T-helper 2 cell treated with Interferon-gamma antibody and Interleukin-4, amounts not matched to agents 5 μg/mL and 100 μg/mL, for 36 hours (primary cell): ENCODE data around the gene NUP210.

Source experiments
- DNase-seq: peaks from one replicate; pipeline ENCODE4 v3.0.0; 2021; ENCODE audit warnings: low spot score
- H3K27ac Mint-ChIP-seq: one replicate; pipeline ENCODE4 v1.8.0; 2021; ENCODE audit warnings: mild to moderate bottlenecking, mixed read lengths
- H3K27me3 Mint-ChIP-seq: one replicate; pipeline ENCODE4 v1.8.0; 2021; ENCODE audit warnings: low read depth, mixed read lengths
- H3K36me3 Mint-ChIP-seq: one replicate; pipeline ENCODE4 v1.8.0; 2021; ENCODE audit warnings: low read depth, mixed read lengths
- H3K4me1 Mint-ChIP-seq: one replicate; pipeline ENCODE4 v1.8.0; 2021; ENCODE audit warnings: low read depth, mixed read lengths
- H3K4me3 Mint-ChIP-seq: one replicate; pipeline ENCODE4 v1.8.0; 2022; ENCODE audit warnings: mild to moderate bottlenecking, moderate library complexity, mixed read lengths
- H3K9me3 Mint-ChIP-seq: one replicate; pipeline ENCODE4 v1.8.0; 2021; ENCODE audit warnings: mixed read lengths

The NUP210 gene

GRCh38 chr3:13368834-13369233 is 51.3 kb downstream of the NUP210 start:
- Mint-ChIP-seq H3K27ac (no peak overlapping the region), H3K36me3 (peaks cover 55% of the 10 kb centered on the region), H3K4me1 (no peaks in the 10 kb centered on the region), H3K4me3 (no peak overlapping the region), H3K27me3 (no peaks in the 10 kb centered on the region), H3K9me3 (no peaks in the 10 kb centered on the region)
- no peak for DNase-seq

- Mint-ChIP-seq H3K36me3 (peaks cover 66% of the 10 kb centered on the region), H3K4me3 (no peak overlapping the region), H3K27me3 (no peaks in the 10 kb centered on the region), H3K4me1 (no peaks in the 10 kb centered on the region), H3K27ac (no peak overlapping the region), H3K9me3 (no peaks in the 10 kb centered on the region)
- DNase-seq, result no peak
These were observed 52.4 kb downstream of the NUP210 start for GRCh38 chr3:13367728-13368127.

- peaks cover 69% of the 10 kb centered on the region for H3K36me3 Mint-ChIP-seq
- H3K4me3 Mint-ChIP-seq, result no peak overlapping the region
- no peaks in the 10 kb centered on the region for H3K9me3 Mint-ChIP-seq
- no peaks in the 10 kb centered on the region for H3K4me1 Mint-ChIP-seq
- no peak for DNase-seq
- no peaks in the 10 kb centered on the region for H3K27me3 Mint-ChIP-seq
- H3K27ac Mint-ChIP-seq, result no peak overlapping the region
These were observed 54.4 kb downstream of the NUP210 start for GRCh38 chr3:13365390-13366379.

- Mint-ChIP-seq H3K27ac (peak overlapping the region; percentile 45), H3K36me3 (peaks cover 65% of the 10 kb centered on the region), H3K4me1 (no peaks in the 10 kb centered on the region), H3K27me3 (no peaks in the 10 kb centered on the region), H3K9me3 (no peaks in the 10 kb centered on the region), H3K4me3 (no peak overlapping the region)
- DNase-seq, result no peak
These were observed 55.4 kb downstream of the NUP210 start for GRCh38 chr3:13364602-13365271.

GRCh38 chr3:13362551-13362950 is 57.6 kb downstream of the NUP210 start:
- H3K27me3 Mint-ChIP-seq, result no peaks in the 10 kb centered on the region
- H3K36me3 Mint-ChIP-seq, result peaks cover 63% of the 10 kb centered on the region
- H3K27ac Mint-ChIP-seq, result peak overlapping the region; percentile 0
- H3K9me3 Mint-ChIP-seq, result no peaks in the 10 kb centered on the region
- no peak overlapping the region for H3K4me3 Mint-ChIP-seq
- H3K4me1 Mint-ChIP-seq, result no peaks in the 10 kb centered on the region
- DNase-seq, result no peak

GRCh38 chr3:13359916-13360315 is 60.2 kb downstream of the NUP210 start:
- no peaks in the 10 kb centered on the region for H3K4me1 Mint-ChIP-seq
- no peak overlapping the region for H3K27ac Mint-ChIP-seq
- no peak overlapping the region for H3K4me3 Mint-ChIP-seq
- no peak for DNase-seq
- H3K9me3 Mint-ChIP-seq, result no peaks in the 10 kb centered on the region
- H3K36me3 Mint-ChIP-seq, result peaks cover 71% of the 10 kb centered on the region
- H3K27me3 Mint-ChIP-seq, result no peaks in the 10 kb centered on the region

GRCh38 chr3:13358643-13359042 is 61.5 kb downstream of the NUP210 start:
- Mint-ChIP-seq H3K27me3 (no peaks in the 10 kb centered on the region), H3K36me3 (peaks cover 73% of the 10 kb centered on the region), H3K9me3 (no peaks in the 10 kb centered on the region), H3K27ac (no peak overlapping the region), H3K4me3 (no peak overlapping the region), H3K4me1 (peaks cover 2% of the 10 kb centered on the region)
- no peak for DNase-seq

GRCh38 chr3:13358051-13358450 is 62.1 kb downstream of the NUP210 start:
- H3K4me3 Mint-ChIP-seq, result no peak overlapping the region
- no peaks in the 10 kb centered on the region for H3K27me3 Mint-ChIP-seq
- H3K36me3 Mint-ChIP-seq, result peaks cover 72% of the 10 kb centered on the region
- DNase-seq, result no peak
- peaks cover 4% of the 10 kb centered on the region for H3K4me1 Mint-ChIP-seq
- no peaks in the 10 kb centered on the region for H3K9me3 Mint-ChIP-seq
- H3K27ac Mint-ChIP-seq, result no peak overlapping the region

GRCh38 chr3:13357074-13357473 is 63.0 kb downstream of the NUP210 start:
- peaks cover 10% of the 10 kb centered on the region for H3K4me1 Mint-ChIP-seq
- peaks cover 74% of the 10 kb centered on the region for H3K36me3 Mint-ChIP-seq
- H3K27ac Mint-ChIP-seq, result peak overlapping the region; percentile 24
- no peaks in the 10 kb centered on the region for H3K9me3 Mint-ChIP-seq
- H3K27me3 Mint-ChIP-seq, result no peaks in the 10 kb centered on the region
- no peak for DNase-seq
- no peak overlapping the region for H3K4me3 Mint-ChIP-seq

- H3K27me3 Mint-ChIP-seq, result no peaks in the 10 kb centered on the region
- DNase-seq, result no peak
These were observed 66.1 kb downstream of the NUP210 start for GRCh38 chr3:13353936-13354542.

GRCh38 chr3:13353506-13353905 is 66.6 kb downstream of the NUP210 start:
- H3K36me3 Mint-ChIP-seq, result peaks cover 73% of the 10 kb centered on the region
- H3K27me3 Mint-ChIP-seq, result no peaks in the 10 kb centered on the region
- H3K4me1 Mint-ChIP-seq, result peaks cover 25% of the 10 kb centered on the region
- DNase-seq, result no peak
- peak overlapping the region; percentile 23 for H3K27ac Mint-ChIP-seq
- no peaks in the 10 kb centered on the region for H3K9me3 Mint-ChIP-seq
- no peak overlapping the region for H3K4me3 Mint-ChIP-seq

More at GRCh38 chr3:13353936-13354542, 66.1 kb downstream of the NUP210 start:
- peaks cover 20% of the 10 kb centered on the region for H3K4me1 Mint-ChIP-seq
- H3K27ac Mint-ChIP-seq, result no peak overlapping the region
- H3K4me3 Mint-ChIP-seq, result no peak overlapping the region
- no peaks in the 10 kb centered on the region for H3K9me3 Mint-ChIP-seq
- peaks cover 71% of the 10 kb centered on the region for H3K36me3 Mint-ChIP-seq

- H3K9me3 Mint-ChIP-seq, result no peaks in the 10 kb centered on the region
- no peak overlapping the region for H3K4me3 Mint-ChIP-seq
- H3K36me3 Mint-ChIP-seq, result peaks cover 75% of the 10 kb centered on the region
- peaks cover 30% of the 10 kb centered on the region for H3K4me1 Mint-ChIP-seq
- no peaks in the 10 kb centered on the region for H3K27me3 Mint-ChIP-seq
- peak overlapping the region; percentile 71 for H3K27ac Mint-ChIP-seq
- no peak for DNase-seq
These were observed 67.4 kb downstream of the NUP210 start for GRCh38 chr3:13352621-13353131.

- no peak for DNase-seq
- H3K27ac Mint-ChIP-seq, result peak overlapping the region; percentile 41
- peaks cover 47% of the 10 kb centered on the region for H3K4me1 Mint-ChIP-seq
- H3K4me3 Mint-ChIP-seq, result no peak overlapping the region
- H3K9me3 Mint-ChIP-seq, result no peaks in the 10 kb centered on the region
- H3K27me3 Mint-ChIP-seq, result no peaks in the 10 kb centered on the region
- peaks cover 72% of the 10 kb centered on the region for H3K36me3 Mint-ChIP-seq
These were observed 70.3 kb downstream of the NUP210 start for GRCh38 chr3:13349823-13350222.
